OCI-LY3 (cell line): ENCODE data around the gene TDRD9.

Source experiments
- H2AFZ ChIP-seq: fragments of 200-600, 300-600 bp; shearing (Covaris generic); 2 replicates; pipeline ENCODE4 v1.6.0; 2014; ENCODE audit warnings: antibody characterized with exemption, low read depth, low read length
- H3K27ac ChIP-seq: fragments of 200-600, 300-600 bp; sonication (generic); 2 replicates; pipeline ENCODE4 v1.5.1; 2014; ENCODE audit warnings: mild to moderate bottlenecking, low read length, moderate library complexity, mixed read lengths
- H3K27me3 ChIP-seq: fragments of 200-600, 300-600 bp; sonication (generic); 2 replicates; pipeline ENCODE4 v1.6.1; 2014; ENCODE audit warnings: low read depth, low read length, mixed read lengths
- H3K36me3 ChIP-seq: fragments of 200-600, 300-600 bp; sonication (generic); replicated peaks from 2 replicates; pipeline ENCODE3; 2014; ENCODE audit warnings: low read depth, low read length, mixed read lengths
- H3K4me1 ChIP-seq: fragments of 300-600, 200-600 bp; sonication (generic); 2 replicates; pipeline ENCODE4 v1.6.1; 2014; ENCODE audit warnings: low read length, mixed read lengths
- H3K4me2 ChIP-seq: fragments of 200-600, 300-600 bp; sonication (generic); 2 replicates; pipeline ENCODE4 v1.6.1; 2014; ENCODE audit warnings: low read length, mixed read lengths
- H3K4me3 ChIP-seq: fragments of 300-600, 200-600 bp; sonication (generic); 2 replicates; pipeline ENCODE4 v1.5.1; 2014; ENCODE audit warnings: antibody characterized with exemption, mild to moderate bottlenecking, low read length, moderate library complexity
- H3K79me2 ChIP-seq: fragments of 300-600, 200-600 bp; shearing (Covaris generic); 2 replicates; pipeline ENCODE4 v1.6.1; 2014; ENCODE audit warnings: mild to moderate bottlenecking, low read length, mixed read lengths
- H3K9ac ChIP-seq: fragments of 300-600, 200-600 bp; shearing (Covaris generic); 2 replicates; pipeline ENCODE4 v1.6.0; 2014; ENCODE audit warnings: mild to moderate bottlenecking, low read length, moderate library complexity
- H3K9me3 ChIP-seq: fragments of 200-600, 300-600 bp; shearing (Covaris generic); 2 replicates; pipeline ENCODE4 v1.6.1; 2014; ENCODE audit warnings: low read length, mixed read lengths; ENCODE audit not compliant: insufficient read depth
- H4K20me1 ChIP-seq: fragments of 200-600, 300-600 bp; sonication (generic); 2 replicates; pipeline ENCODE4 v1.6.1; 2016; ENCODE audit warnings: low read length, mixed read lengths; ENCODE audit not compliant: insufficient read depth
- CTCF ChIP-seq: fragments of 200-600, 300-600 bp; sonication (generic); IDR thresholded peaks from 2 replicates; pipeline ENCODE4 v1.5.1; 2014; ENCODE audit warnings: antibody characterized with exemption, low read length, low read depth
- EZH2phosphoT487 ChIP-seq: fragments of 200-600 bp; shearing (Covaris generic); IDR thresholded peaks from 2 replicates; pipeline ENCODE4 v1.6.1; 2018; ENCODE audit warnings: antibody characterized with exemption, mixed run types, low read depth

TDRD9 gene

GRCh38 chr14:103927566-103927965, 690 bp upstream of the TDRD9 start:
- Histone ChIP-seq H3K4me2 (no peak overlapping the region), H2AFZ (no peak overlapping the region), H3K4me3 (no peak overlapping the region), H3K27ac (no peak overlapping the region), H3K36me3 (no peaks in the 10 kb centered on the region), H3K27me3 (no peaks in the 10 kb centered on the region), H3K79me2 (no peaks in the 10 kb centered on the region), H3K9ac (no peak overlapping the region), H4K20me1 (no peaks in the 10 kb centered on the region), H3K4me1 (no peaks in the 10 kb centered on the region), H3K9me3 (no peaks in the 10 kb centered on the region)
- TF ChIP-seq CTCF: no peak
- no peak for TF ChIP-seq EZH2phosphoT487

- peaks cover 5% of the 10 kb centered on the region; the same call in 1 of the 2 replicates for H3K27me3 ChIP-seq
- H3K27ac ChIP-seq: no peak overlapping the region
- H3K4me1 ChIP-seq: no peaks in the 10 kb centered on the region
- no peaks in the 10 kb centered on the region for H4K20me1 ChIP-seq
- no peak overlapping the region for H3K4me2 ChIP-seq
- H3K79me2 ChIP-seq: no peaks in the 10 kb centered on the region
- H2AFZ ChIP-seq: no peak overlapping the region
- H3K4me3 ChIP-seq: no peak overlapping the region
- H3K9ac ChIP-seq: no peak overlapping the region
- H3K36me3 ChIP-seq: no peaks in the 10 kb centered on the region
- no peaks in the 10 kb centered on the region for H3K9me3 ChIP-seq
- TF ChIP-seq EZH2phosphoT487 (no peak), CTCF (no peak)
These were observed 1.9 kb downstream of the TDRD9 start for GRCh38 chr14:103930051-103930604.

- H3K9ac ChIP-seq: no peak overlapping the region
- H3K4me2 ChIP-seq: no peak overlapping the region
- no peaks in the 10 kb centered on the region for H3K4me1 ChIP-seq
- H3K27ac ChIP-seq: no peak overlapping the region
- no peaks in the 10 kb centered on the region for H3K36me3 ChIP-seq
- no peaks in the 10 kb centered on the region for H4K20me1 ChIP-seq
- no peaks in the 10 kb centered on the region for H3K79me2 ChIP-seq
- H3K4me3 ChIP-seq: no peak overlapping the region
- peaks cover 5% of the 10 kb centered on the region; the same call in 1 of the 2 replicates for H3K27me3 ChIP-seq
- no peaks in the 10 kb centered on the region for H3K9me3 ChIP-seq
- TF ChIP-seq EZH2phosphoT487 (no peak), CTCF (no peak)
- no peak overlapping the region for H2AFZ ChIP-seq
These were observed 3.2 kb downstream of the TDRD9 start for GRCh38 chr14:103931422-103931821.

GRCh38 chr14:103932791-103933490, 4.7 kb downstream of the TDRD9 start:
- Histone ChIP-seq H3K9me3 (no peaks in the 10 kb centered on the region), H3K9ac (no peak overlapping the region), H4K20me1 (no peaks in the 10 kb centered on the region), H3K36me3 (no peaks in the 10 kb centered on the region), H3K4me2 (no peak overlapping the region), H3K27ac (no peak overlapping the region), H3K79me2 (no peaks in the 10 kb centered on the region), H3K4me3 (no peak overlapping the region), H2AFZ (no peak overlapping the region), H3K4me1 (no peaks in the 10 kb centered on the region), H3K27me3 (peaks cover 7% of the 10 kb centered on the region; the same call in 1 of the 2 replicates)
- TF ChIP-seq CTCF (no peak), EZH2phosphoT487 (no peak)
